Measurements from ENCODE around the gene FAM53A.
"Not testable (repeated sequence)": the region's sequence is repeated elsewhere in the genome, so short reads cannot be mapped to it uniquely, and the experiment has no call there.

The FAM53A gene

DNA sequence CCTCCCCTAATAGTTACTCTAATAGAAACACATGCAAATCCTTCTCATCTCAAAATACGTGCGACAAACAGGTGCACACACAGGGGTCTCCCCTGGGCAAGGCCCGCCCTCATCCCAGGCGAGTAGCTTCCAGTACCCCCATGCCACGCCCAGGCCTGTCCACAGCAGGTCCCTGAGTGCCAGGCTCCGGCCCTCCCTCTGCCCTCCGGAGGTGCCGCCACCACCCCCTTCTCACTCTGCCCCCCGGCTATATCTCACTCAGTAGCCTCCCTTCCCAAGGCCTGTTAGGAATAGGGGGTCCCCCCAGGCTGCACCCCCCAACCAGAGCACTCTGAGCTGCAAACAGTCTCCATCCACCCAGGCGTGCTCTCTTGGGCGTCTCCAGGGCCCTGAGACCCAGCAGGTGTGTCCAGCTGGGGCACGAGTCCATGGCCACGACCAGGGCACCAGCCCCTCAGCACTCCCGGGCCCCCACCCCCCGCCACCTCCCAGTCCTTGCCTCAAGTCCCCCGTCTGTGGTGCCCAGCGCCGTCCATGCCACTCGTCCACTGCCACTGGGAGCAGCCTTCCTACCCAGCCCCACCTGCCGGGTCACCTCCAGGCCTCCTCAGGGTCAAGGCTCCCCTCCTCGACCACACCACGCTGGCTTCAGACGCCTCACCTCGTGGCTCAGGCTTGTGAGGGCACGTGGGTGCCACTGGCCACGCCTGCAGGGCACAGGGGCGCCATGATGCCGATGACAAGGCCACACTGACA, 41.7 kb downstream of the FAM53A start:
- TF ChIP-seq, protein P1, sequence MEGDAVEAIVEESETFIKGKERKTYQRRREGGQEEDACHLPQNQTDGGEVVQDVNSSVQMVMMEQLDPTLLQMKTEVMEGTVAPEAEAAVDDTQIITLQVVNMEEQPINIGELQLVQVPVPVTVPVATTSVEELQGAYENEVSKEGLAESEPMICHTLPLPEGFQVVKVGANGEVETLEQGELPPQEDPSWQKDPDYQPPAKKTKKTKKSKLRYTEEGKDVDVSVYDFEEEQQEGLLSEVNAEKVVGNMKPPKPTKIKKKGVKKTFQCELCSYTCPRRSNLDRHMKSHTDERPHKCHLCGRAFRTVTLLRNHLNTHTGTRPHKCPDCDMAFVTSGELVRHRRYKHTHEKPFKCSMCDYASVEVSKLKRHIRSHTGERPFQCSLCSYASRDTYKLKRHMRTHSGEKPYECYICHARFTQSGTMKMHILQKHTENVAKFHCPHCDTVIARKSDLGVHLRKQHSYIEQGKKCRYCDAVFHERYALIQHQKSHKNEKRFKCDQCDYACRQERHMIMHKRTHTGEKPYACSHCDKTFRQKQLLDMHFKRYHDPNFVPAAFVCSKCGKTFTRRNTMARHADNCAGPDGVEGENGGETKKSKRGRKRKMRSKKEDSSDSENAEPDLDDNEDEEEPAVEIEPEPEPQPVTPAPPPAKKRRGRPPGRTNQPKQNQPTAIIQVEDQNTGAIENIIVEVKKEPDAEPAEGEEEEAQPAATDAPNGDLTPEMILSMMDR (conservative IDR thresholded peaks at IDR 0.05; ENCODE audit: low read depth), result no peak
- no peak for DNase-seq (ENCODE audit: low spot score)
- ChIA-PET POLR2A (ENCODE audit: low non-redundant PET) (interaction anchor here (0.6 kb wide), 1 partner anchor 18 kb away, joined by 4 read pairs; no protein-coding TSS in a partner anchor), CTCF (no interaction called here)
- H3K27ac ChIP-seq, result no peak overlapping the region

DNA sequence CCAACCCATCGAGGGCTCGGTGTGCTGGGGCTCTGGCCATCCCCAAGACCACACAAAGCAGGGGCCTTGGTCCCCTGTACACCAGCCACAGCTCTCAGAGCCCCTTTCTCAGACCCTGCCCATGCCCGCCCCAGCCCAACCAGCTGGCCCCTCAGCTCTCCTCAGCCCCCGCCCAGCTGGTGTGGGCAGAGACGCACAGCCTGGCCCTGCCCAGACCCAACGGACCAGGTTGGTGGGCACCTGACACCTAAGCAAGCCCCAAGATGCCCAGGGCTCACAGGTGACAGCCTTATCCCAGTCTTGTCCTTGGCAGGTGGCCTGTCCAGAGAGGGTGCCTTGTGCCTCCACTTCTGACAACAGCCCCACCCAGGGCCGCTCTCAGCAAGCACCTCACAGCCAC, 42.4 kb downstream of the FAM53A start:
- ChIA-PET CTCF (no interaction called here), POLR2A (ENCODE audit: low non-redundant PET) (no interaction called here)
- DNase-seq (ENCODE audit: low spot score), result no peak
- TF ChIP-seq, protein P1 (conservative IDR thresholded peaks at IDR 0.05; ENCODE audit: low read depth), result no peak
- no peak overlapping the region for H3K27ac ChIP-seq

DNA sequence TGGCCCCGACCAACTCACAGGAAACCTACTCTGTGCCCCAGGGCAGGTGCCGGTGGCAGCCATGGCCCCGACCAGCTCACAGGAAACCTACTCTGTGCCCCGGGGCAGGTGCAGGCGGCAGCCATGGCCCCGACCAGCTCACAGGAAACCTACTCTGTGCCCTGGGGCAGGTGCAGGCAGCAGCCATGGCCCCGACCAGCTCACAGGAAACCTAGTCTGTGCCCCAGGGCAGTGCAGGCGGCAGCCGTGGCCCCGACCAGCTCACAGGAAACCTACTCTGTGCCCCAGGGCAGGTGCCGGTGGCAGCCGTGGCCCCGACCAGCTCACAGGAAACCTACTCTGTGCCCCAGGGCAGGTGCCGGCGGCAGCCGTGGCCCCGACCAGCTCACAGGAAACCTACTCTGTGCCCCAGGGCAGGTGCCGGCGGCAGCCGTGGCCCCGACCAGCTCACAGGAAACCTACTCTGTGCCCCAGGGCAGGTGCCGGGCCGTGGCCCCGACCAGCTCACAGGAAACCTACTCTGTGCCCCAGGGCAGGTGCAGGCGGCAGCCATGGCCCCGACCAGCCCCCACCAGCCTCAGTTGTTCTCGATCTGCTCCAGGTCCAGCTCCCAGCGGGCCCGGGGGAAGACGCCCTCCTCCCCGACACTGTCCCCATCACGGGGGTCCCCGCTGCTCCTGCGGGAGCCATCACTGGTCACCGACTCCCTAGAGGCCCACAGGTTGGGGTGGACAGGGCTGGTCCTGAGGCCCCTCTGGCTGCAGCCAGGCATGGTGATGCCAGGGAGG, 43.2 kb downstream of the FAM53A start:
- DNase-seq (ENCODE audit: low spot score); POLR2A ChIA-PET (ENCODE audit: low non-redundant PET); CTCF ChIA-PET; H3K27ac ChIP-seq: not testable (repeated sequence)

DNA sequence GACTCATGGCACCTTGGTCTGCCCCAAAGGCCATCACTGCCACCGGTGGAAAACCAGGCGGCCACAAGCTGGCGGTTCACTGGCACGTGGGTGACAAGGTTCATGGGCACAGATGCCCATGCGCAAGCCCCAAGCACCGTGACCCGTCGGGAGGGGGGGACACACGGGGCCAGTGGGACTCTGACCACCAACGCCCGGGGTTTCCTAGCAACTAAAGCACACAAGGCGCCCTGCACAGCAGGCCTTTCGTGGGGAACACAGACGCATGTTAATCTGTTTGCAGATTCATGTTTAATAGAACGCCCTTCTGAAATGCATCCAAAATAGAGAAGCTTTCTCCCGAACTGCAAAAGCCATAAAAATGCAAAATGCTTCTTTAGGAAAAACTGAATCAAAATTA, 43.9 kb downstream of the FAM53A start:
- ChIA-PET CTCF (interaction anchor here (1.3 kb wide), 1 partner anchor 11 kb away, joined by 4 read pairs; no protein-coding TSS in a partner anchor), POLR2A (ENCODE audit: low non-redundant PET) (no interaction called here)
- no peak overlapping the region for H3K27ac ChIP-seq
- DNase-seq (ENCODE audit: low spot score), result no peak
- TF ChIP-seq, protein P1 (conservative IDR thresholded peaks at IDR 0.05; ENCODE audit: low read depth), result no peak

DNA sequence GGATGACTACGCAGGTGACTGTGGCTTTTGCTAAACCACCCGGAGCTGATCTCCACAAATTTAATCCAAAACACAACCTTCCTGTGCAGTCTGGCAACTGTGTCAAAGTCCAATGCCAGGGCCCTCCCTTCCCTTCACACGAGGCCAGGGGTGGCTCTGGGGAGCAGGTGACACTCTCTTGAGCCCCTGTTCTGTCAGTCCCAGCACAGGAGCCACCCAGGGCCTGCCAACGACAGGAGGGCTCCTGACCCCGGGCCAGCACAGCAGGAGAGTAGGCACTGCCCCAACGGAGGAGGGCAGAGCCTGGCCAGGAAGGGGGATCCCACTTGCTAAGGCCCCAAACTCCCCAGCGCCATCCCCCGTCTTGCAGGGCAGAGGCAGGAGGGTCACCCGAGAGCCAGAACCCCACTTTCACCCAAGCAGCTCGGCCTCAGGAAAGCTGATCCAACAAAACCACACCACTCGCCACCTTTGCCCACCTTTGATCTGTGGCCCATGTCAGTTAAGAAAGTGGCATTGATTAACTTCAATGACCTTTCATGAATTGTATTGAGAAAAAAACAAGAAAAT, 44.7 kb downstream of the FAM53A start:
- CTCF ChIA-PET, result interaction anchor here (1.3 kb wide), 1 partner anchor 10 kb away, joined by 4 read pairs; no protein-coding TSS in a partner anchor

DNA sequence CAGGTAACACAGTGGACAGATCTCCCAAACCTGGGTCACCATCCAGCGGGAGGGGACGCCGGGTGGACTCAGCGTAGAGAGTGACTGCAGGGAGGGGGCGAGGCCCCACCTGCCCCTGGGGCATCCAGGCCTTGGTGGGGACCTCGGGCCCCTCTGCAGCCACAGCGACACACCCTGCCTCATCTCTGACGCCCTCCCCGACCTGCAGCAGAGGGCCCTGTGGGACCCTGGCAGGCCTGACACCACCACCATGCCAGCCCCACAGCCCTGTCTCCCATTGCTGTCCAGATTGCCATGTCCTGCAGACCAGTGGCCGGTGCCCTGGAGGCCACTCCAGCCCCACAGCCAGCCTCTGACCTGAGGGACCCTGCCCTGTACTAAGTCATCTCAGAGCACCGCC, 45.2 kb downstream of the FAM53A start:
- CTCF ChIA-PET, result no interaction called here
- POLR2A ChIA-PET (ENCODE audit: low non-redundant PET), result no interaction called here
- H3K27ac ChIP-seq, result no peak overlapping the region
- TF ChIP-seq, protein P1 (conservative IDR thresholded peaks at IDR 0.05; ENCODE audit: low read depth), result no peak
- no peak for DNase-seq (ENCODE audit: low spot score)

More for the DNA sequence above, 44.7 kb downstream of the FAM53A start:
- no peak for DNase-seq (ENCODE audit: low spot score)
- POLR2A ChIA-PET (ENCODE audit: low non-redundant PET), result no interaction called here
- no peak overlapping the region for H3K27ac ChIP-seq
- TF ChIP-seq, protein P1 (conservative IDR thresholded peaks at IDR 0.05; ENCODE audit: low read depth), result no peak
